SH-SY5Y (cell line): ENCODE data around the gene CASP6.

Experiments used
- GATA2 ChIP-seq: IDR thresholded peaks from 2 replicates; pipeline ENCODE4 v1.6.1; 2011; ENCODE audit warnings: mild to moderate bottlenecking, low read depth, low read length
- GATA3 ChIP-seq: IDR thresholded peaks from 2 replicates; pipeline ENCODE4 v1.6.1; 2011; ENCODE audit warnings: low read depth, mild to moderate bottlenecking, low read length, moderate library complexity

DNA sequence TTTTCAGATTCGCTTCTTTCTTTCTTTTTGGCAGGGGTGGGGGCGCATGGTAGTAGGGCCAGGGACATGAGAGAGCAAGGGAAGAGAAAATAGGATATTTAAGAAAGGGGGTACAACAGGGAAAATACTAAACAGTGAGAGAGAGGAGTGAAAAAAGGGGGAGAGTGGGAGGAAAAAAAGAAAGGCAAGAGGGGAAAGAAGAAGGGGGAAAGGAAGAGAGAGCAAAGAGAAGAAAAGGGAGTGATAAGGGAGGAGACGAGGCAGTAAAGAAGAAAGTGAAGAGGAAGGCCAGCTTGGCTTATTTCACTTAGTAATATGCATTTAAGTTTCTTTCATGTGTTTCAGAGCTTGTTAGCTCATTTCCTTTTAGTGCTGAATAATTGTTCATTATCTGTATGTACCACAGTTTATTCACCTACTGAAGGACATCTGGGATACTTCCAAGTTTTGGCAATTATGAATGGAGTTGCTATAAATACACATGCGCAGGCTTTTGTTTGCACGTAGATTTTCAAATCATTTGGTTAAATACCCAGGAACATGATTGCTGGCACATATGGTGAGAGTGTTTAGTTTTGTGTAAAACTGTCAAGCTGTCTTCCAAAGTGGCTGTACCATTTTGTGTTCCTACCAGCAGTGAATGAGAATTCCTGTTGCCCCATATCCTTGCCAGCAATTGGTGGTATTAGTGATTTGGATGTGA is 37.3 kb downstream of the CASP6 start:
- no peak for TF ChIP-seq GATA2
- TF ChIP-seq GATA3, result no peak
